Lower lobe of right lung (tissue), 2 donors: ENCODE measurements around the gene HDAC7. TPM values are rescaled to one million over a fixed set of nuclear protein-coding genes. Genes with fewer than 3 reads are reported as not detected.

Source experiments
- ATAC-seq, 2 donors: fragments of 200-7000 bp; cut with Tn5 transposase; one replicate each; pipeline ENCODE4 v1.9.1; 2020 to 2022; ENCODE audit warnings: mild to moderate bottlenecking in 2 of 2, moderate library complexity in 2 of 2
- DNase-seq: peaks from one replicate; pipeline ENCODE4 v3.0.0-alpha.2; 2020
- H3K27ac ChIP-seq: fragments of 200-600 bp; one replicate; pipeline ENCODE4 v1.8.0; 2022
- H3K27me3 ChIP-seq: fragments of 200-600 bp; one replicate; pipeline ENCODE4 v1.8.0; 2022; ENCODE audit warnings: low read depth
- H3K36me3 ChIP-seq: fragments of 200-600 bp; one replicate; pipeline ENCODE4 v1.8.0; 2022; ENCODE audit warnings: mild to moderate bottlenecking
- H3K4me1 ChIP-seq: fragments of 200-600 bp; one replicate; pipeline ENCODE4 v1.8.0; 2022
- H3K4me3 ChIP-seq: fragments of 200-600 bp; one replicate; pipeline ENCODE4 v1.8.0; 2022; ENCODE audit warnings: mild to moderate bottlenecking
- H3K9me3 ChIP-seq: fragments of 200-600 bp; one replicate; pipeline ENCODE4 v1.8.0; 2022
- CTCF ChIP-seq: fragments of 200-600 bp; IDR thresholded peaks from one replicate; pipeline ENCODE4 v1.8.0; 2022; ENCODE audit warnings: antibody characterized with exemption, mild to moderate bottlenecking
- intact Hi-C: fragments of 100-400 bp; cut with DNase I; formaldehyde crosslinking; loops from one replicate; pipeline ENCODE4 v1.11.0; 2022
- total RNA-seq: library from RNA; stranded (reverse); fragmentation: NEBNext Ultra II Directional; extraction: Animal tissue kit (Norgen Biotek cat#: 25700); gene quantifications from one replicate; pipeline ENCODE4 v1.2.1, GENCODE V29; 2021
- donor health status: DM: no; HTN: yes; CAD: no; lungs with severe emphysema.

Gene HDAC7
- total RNA-seq, 1 donor from 2014 or later, result 104 TPM

GRCh38 chr12:47821346-47821706, 1.6 kb upstream of the HDAC7 start:
- no peaks in the 10 kb centered on the region for H3K36me3 ChIP-seq
- DNase-seq, result no peak
- no peaks in the 10 kb centered on the region for H3K27me3 ChIP-seq
- H3K9me3 ChIP-seq, result no peaks in the 10 kb centered on the region
- intact Hi-C loops, result no loop called here
- TF ChIP-seq CTCF, result no peak
- H3K4me1 ChIP-seq, result peaks cover 87% of the 10 kb centered on the region
- peak overlapping the region; percentile 72 for H3K4me3 ChIP-seq
- H3K27ac ChIP-seq, result peak overlapping the region; percentile 97
- ATAC-seq, result no peak

GRCh38 chr12:47820631-47821345, 1.1 kb upstream of the HDAC7 start:
- Histone ChIP-seq H3K9me3 (no peaks in the 10 kb centered on the region), H3K36me3 (no peaks in the 10 kb centered on the region), H3K27ac (peak overlapping the region; percentile 97), H3K27me3 (no peaks in the 10 kb centered on the region), H3K4me3 (peak overlapping the region; percentile 72), H3K4me1 (peaks cover 87% of the 10 kb centered on the region)
- no peak for TF ChIP-seq CTCF
- intact Hi-C loops, result no loop called here
- DNase-seq (peak; percentile 83), ATAC-seq (peak; percentile 79 to 81)

GRCh38 chr12:47819138-47819895, 386 bp downstream of the HDAC7 start:
- Histone ChIP-seq H3K9me3 (no peaks in the 10 kb centered on the region), H3K36me3 (no peaks in the 10 kb centered on the region), H3K27me3 (no peaks in the 10 kb centered on the region), H3K4me3 (peak overlapping the region; percentile 72), H3K4me1 (peaks cover 87% of the 10 kb centered on the region), H3K27ac (peak overlapping the region; percentile 97)
- ATAC-seq (peak; percentile 53 to 54), DNase-seq (peak; percentile 86)
- TF ChIP-seq CTCF, result peak; percentile 51
- intact Hi-C loops, result no loop called here

- ATAC-seq (peak; percentile 6 to 14), DNase-seq (peak; percentile 63)
- Histone ChIP-seq H3K36me3 (no peaks in the 10 kb centered on the region), H3K27ac (peak overlapping the region; percentile 97), H3K27me3 (no peaks in the 10 kb centered on the region), H3K4me3 (peak overlapping the region; percentile 72), H3K4me1 (peaks cover 87% of the 10 kb centered on the region), H3K9me3 (no peaks in the 10 kb centered on the region)
- TF ChIP-seq CTCF, result no peak
- intact Hi-C loops, result no loop called here
Observed at GRCh38 chr12:47818467-47819137, 1.1 kb downstream of the HDAC7 start.

- no peak for ATAC-seq
- Histone ChIP-seq H3K4me3 (peak overlapping the region; percentile 72), H3K36me3 (no peaks in the 10 kb centered on the region), H3K27me3 (no peaks in the 10 kb centered on the region), H3K27ac (peak overlapping the region; percentile 97), H3K9me3 (no peaks in the 10 kb centered on the region), H3K4me1 (peaks cover 87% of the 10 kb centered on the region)
- no peak for TF ChIP-seq CTCF
- intact Hi-C loops, result no loop called here
- DNase-seq, result no peak
Observed at GRCh38 chr12:47818007-47818376, 1.7 kb downstream of the HDAC7 start.
